HG02870 (cell line): ENCODE results near the gene ARHGEF26.

Experiments used
- ATAC-seq: cut with Tn5 transposase; IDR thresholded peaks from one replicate; pipeline ENCODE4 v1.9.1; 2021; ENCODE audit warnings: mild to moderate bottlenecking, moderate library complexity; ENCODE audit not compliant: unreplicated experiment

ARHGEF26 gene

GRCh38 chr3:154148541-154148940 is 27.4 kb downstream of the ARHGEF26 start:
- no peak for ATAC-seq

GRCh38 chr3:154149286-154149685 is 28.1 kb downstream of the ARHGEF26 start:
- no peak for ATAC-seq

GRCh38 chr3:154151969-154152368 is 30.8 kb downstream of the ARHGEF26 start:
- no peak for ATAC-seq

- ATAC-seq: no peak
Observed at GRCh38 chr3:154152741-154153140, 31.6 kb downstream of the ARHGEF26 start.

GRCh38 chr3:154156530-154156929 is 35.3 kb downstream of the ARHGEF26 start:
- no peak for ATAC-seq

GRCh38 chr3:154161806-154162205 is 40.6 kb downstream of the ARHGEF26 start:
- ATAC-seq: no peak

- ATAC-seq: no peak
Observed at GRCh38 chr3:154164387-154164786, 43.2 kb downstream of the ARHGEF26 start.

GRCh38 chr3:154168998-154169795 is 48.0 kb downstream of the ARHGEF26 start:
- peak; percentile 41 for ATAC-seq

GRCh38 chr3:154169796-154170110 is 48.6 kb downstream of the ARHGEF26 start:
- no peak for ATAC-seq

GRCh38 chr3:154170300-154170699 is 49.1 kb downstream of the ARHGEF26 start:
- ATAC-seq: no peak

GRCh38 chr3:154175041-154175440 is 53.9 kb downstream of the ARHGEF26 start:
- ATAC-seq: no peak

- no peak for ATAC-seq
Observed at GRCh38 chr3:154176036-154176435, 54.8 kb downstream of the ARHGEF26 start.

- ATAC-seq: no peak
Observed at GRCh38 chr3:154177406-154177805, 56.2 kb downstream of the ARHGEF26 start.

- ATAC-seq: no peak
Observed at GRCh38 chr3:154178172-154178571, 57.0 kb downstream of the ARHGEF26 start.

- ATAC-seq: no peak
Observed at GRCh38 chr3:154180836-154181691, 59.9 kb downstream of the ARHGEF26 start.

GRCh38 chr3:154182322-154182922 is 61.2 kb downstream of the ARHGEF26 start:
- no peak for ATAC-seq

- no peak for ATAC-seq
Observed at GRCh38 chr3:154182975-154183374, 61.8 kb downstream of the ARHGEF26 start.

GRCh38 chr3:154184582-154184981 is 63.4 kb downstream of the ARHGEF26 start:
- ATAC-seq: no peak

- ATAC-seq: no peak
Observed at GRCh38 chr3:154188437-154188836, 67.2 kb downstream of the ARHGEF26 start.

GRCh38 chr3:154188846-154189245 is 67.7 kb downstream of the ARHGEF26 start:
- ATAC-seq: no peak

GRCh38 chr3:154191520-154191919 is 70.3 kb downstream of the ARHGEF26 start:
- ATAC-seq: no peak

- no peak for ATAC-seq
Observed at GRCh38 chr3:154192225-154192624, 71.0 kb downstream of the ARHGEF26 start.
